IPS-20b (cell line): Measurements from ENCODE around the gene TMEM198.
A peak's percentile ranks its signal among the peaks of the same experiment; 100 is the strongest.

Experiments used
- H3K27ac ChIP-seq: one replicate; pipeline ENCODE4 v1.5.1; 2013; ENCODE audit warnings: low read length
- H3K27me3 ChIP-seq: 2 replicates; pipeline ENCODE4 v1.6.1; 2013; ENCODE audit warnings: mild to moderate bottlenecking, low read length, inconsistent platforms; ENCODE audit not compliant: insufficient read depth
- H3K36me3 ChIP-seq: 2 replicates; pipeline ENCODE4 v1.6.1; 2013; ENCODE audit warnings: low read depth, mild to moderate bottlenecking, inconsistent platforms, low read length, moderate library complexity; ENCODE audit not compliant: insufficient read depth
- H3K4me1 ChIP-seq: 2 replicates; pipeline ENCODE4 v1.6.1; 2013; ENCODE audit warnings: mild to moderate bottlenecking, control low read depth, inconsistent platforms, low read length, moderate library complexity; ENCODE audit not compliant: insufficient read depth
- H3K4me3 ChIP-seq: 2 replicates; pipeline ENCODE4 v1.5.1; 2013; ENCODE audit warnings: mild to moderate bottlenecking, low read length, inconsistent platforms
- H3K9ac ChIP-seq: 2 replicates; pipeline ENCODE4 v1.6.1; 2013; ENCODE audit warnings: low read depth, mild to moderate bottlenecking, inconsistent platforms, low read length, moderate library complexity
- H3K9me3 ChIP-seq: 2 replicates; pipeline ENCODE4 v1.6.1; 2013; ENCODE audit warnings: mild to moderate bottlenecking, low read depth, low read length, inconsistent platforms; ENCODE audit not compliant: insufficient read depth

TMEM198 gene

DNA sequence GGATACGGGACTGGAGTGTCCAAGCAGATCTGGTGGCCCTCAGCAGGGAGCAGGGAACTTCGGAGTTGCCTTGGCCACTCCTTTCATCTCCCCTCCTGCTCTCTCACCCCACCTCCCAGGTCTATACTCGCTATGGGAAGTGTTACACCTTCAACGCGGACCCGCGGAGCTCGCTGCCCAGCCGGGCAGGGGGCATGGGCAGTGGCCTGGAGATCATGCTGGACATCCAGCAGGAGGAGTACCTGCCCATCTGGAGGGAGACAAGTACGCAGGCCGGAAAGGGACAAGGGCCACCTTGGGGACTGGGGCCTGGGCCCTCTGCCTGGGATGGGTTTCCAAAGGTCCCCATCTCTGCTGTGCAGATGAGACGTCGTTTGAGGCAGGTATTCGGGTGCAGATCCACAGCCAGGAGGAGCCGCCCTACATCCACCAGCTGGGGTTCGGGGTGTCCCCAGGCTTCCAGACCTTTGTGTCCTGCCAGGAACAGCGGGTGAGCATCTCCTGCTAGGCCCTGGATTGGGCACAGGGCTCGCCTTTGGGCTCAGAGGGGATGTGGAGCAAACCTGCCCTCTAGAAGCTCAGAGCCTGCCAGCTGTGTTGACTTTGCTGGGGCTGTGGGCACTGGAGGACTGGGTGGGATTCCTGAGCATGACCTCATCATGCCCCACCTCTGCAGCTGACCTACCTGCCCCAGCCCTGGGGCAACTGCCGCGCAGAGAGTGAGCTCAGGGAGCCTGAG lies 12.0 kb upstream of the TMEM198 start:
- no peak overlapping the region for H3K27ac ChIP-seq
- no peak overlapping the region for H3K9ac ChIP-seq
- peaks cover 30% of the 10 kb centered on the region for H3K27me3 ChIP-seq
- no peak overlapping the region for H3K4me3 ChIP-seq
- no peaks in the 10 kb centered on the region; the same call in 1 of the 2 replicates for H3K4me1 ChIP-seq
- H3K36me3 ChIP-seq = no peaks in the 10 kb centered on the region
- H3K9me3 ChIP-seq = no peaks in the 10 kb centered on the region

GRCh38 chr2:219532378-219532649 lies 11.5 kb upstream of the TMEM198 start:
- Histone ChIP-seq H3K27ac (no peak overlapping the region), H3K4me3 (no peak overlapping the region), H3K9ac (no peak overlapping the region), H3K9me3 (no peaks in the 10 kb centered on the region), H3K36me3 (no peaks in the 10 kb centered on the region), H3K4me1 (peaks cover under 1% of the 10 kb centered on the region; the same call in 1 of the 2 replicates), H3K27me3 (peaks cover 27% of the 10 kb centered on the region)

- no peaks in the 10 kb centered on the region for H3K9me3 ChIP-seq
- no peak overlapping the region for H3K4me3 ChIP-seq
- H3K27me3 ChIP-seq = peaks cover 14% of the 10 kb centered on the region
- H3K4me1 ChIP-seq = peaks cover 14% of the 10 kb centered on the region; the same call in 1 of the 2 replicates
- no peaks in the 10 kb centered on the region; the same call in 1 of the 2 replicates for H3K36me3 ChIP-seq
- no peak overlapping the region for H3K27ac ChIP-seq
- H3K9ac ChIP-seq = no peak overlapping the region
Observed at GRCh38 chr2:219533930-219534661, 9.7 kb upstream of the TMEM198 start.

- H3K27me3 ChIP-seq = no peaks in the 10 kb centered on the region
- no peaks in the 10 kb centered on the region for H3K9me3 ChIP-seq
- no peak overlapping the region for H3K27ac ChIP-seq
- no peak overlapping the region for H3K9ac ChIP-seq
- H3K36me3 ChIP-seq = peaks cover 11% of the 10 kb centered on the region
- no peak overlapping the region for H3K4me3 ChIP-seq
- H3K4me1 ChIP-seq = peaks cover 14% of the 10 kb centered on the region; the same call in 1 of the 2 replicates
Observed at GRCh38 chr2:219536425-219536824, 7.4 kb upstream of the TMEM198 start.

DNA sequence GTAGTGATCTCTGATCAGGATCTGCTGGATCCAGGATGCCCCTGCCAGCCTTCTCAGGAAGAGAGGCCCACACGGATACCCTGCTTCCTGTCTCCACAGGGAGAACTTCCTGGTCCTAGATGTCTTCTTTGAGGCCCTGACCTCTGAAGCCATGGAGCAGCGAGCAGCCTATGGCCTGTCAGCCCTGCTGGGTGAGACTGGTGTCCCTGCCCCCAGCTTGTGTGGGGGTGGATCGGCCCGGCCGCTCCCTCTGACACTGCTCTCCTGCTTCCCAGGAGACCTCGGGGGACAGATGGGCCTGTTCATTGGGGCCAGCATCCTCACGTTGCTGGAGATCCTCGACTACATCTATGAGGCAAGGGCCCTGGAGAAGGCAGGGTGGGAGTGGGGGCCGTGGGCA lies 6.9 kb upstream of the TMEM198 start:
- peaks cover 14% of the 10 kb centered on the region; the same call in 1 of the 2 replicates for H3K4me1 ChIP-seq
- H3K4me3 ChIP-seq = no peak overlapping the region
- peaks cover 11% of the 10 kb centered on the region for H3K36me3 ChIP-seq
- H3K9me3 ChIP-seq = no peaks in the 10 kb centered on the region
- no peak overlapping the region for H3K9ac ChIP-seq
- H3K27ac ChIP-seq = no peak overlapping the region
- H3K27me3 ChIP-seq = peaks cover under 1% of the 10 kb centered on the region; the same call in 1 of the 2 replicates

DNA sequence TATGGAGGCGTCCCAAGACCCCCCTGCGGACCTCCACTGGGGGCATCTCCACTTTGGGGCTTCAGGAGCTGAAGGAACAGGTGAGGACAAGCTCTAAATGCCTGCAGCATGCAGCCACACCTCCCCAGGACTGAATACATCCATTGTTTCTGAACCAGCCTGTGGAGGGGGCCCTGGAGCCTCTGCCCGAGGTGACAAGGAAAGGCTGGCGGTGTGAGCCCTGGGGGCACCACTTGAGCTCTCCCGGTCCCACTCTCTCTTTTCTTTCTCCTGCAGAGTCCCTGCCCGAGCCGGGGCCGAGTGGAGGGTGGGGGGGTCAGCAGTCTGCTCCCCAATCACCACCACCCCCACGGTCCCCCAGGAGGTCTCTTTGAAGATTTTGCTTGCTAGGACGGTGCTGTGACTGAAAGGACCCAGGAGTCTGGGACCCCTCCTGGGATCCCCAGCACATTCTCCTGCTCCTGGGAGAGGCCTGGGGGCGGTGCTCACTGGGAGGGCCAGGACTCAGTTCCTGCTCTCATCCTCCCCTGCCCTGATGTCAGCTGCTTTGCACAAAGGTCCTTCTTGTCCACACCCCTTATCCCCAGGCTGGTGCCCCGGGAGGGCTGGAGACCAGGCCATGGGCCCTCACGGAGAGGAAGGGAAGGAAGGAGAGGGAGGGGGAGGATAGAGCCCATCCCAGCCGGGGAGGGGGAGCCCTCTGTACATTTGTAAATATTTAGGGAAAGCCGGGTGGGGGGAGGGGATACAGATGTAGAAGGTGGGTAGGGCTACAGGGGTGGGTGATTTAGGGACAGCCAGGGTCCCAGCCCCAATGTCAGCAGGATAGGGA lies 6.0 kb upstream of the TMEM198 start:
- Histone ChIP-seq H3K9ac (no peak overlapping the region), H3K4me1 (peaks cover 21% of the 10 kb centered on the region; the same call in 1 of the 2 replicates)

GRCh38 chr2:219538504-219538951 lies 5.3 kb upstream of the TMEM198 start:
- Histone ChIP-seq H3K4me3 (no peak overlapping the region), H3K9ac (no peak overlapping the region), H3K4me1 (peaks cover 21% of the 10 kb centered on the region; the same call in 1 of the 2 replicates), H3K9me3 (no peaks in the 10 kb centered on the region), H3K27me3 (peaks cover 10% of the 10 kb centered on the region), H3K36me3 (peaks cover 11% of the 10 kb centered on the region), H3K27ac (no peak overlapping the region)

More for the DNA sequence above, 6.0 kb upstream of the TMEM198 start:
- H3K9me3 ChIP-seq = no peaks in the 10 kb centered on the region
- H3K27ac ChIP-seq = peak overlapping the region; percentile 16
- H3K36me3 ChIP-seq = peaks cover 11% of the 10 kb centered on the region
- 0 out of 2 replicates have a peak overlapping the region, but pooled peaks have one; percentile 16 for H3K4me3 ChIP-seq
- H3K27me3 ChIP-seq = peaks cover 10% of the 10 kb centered on the region

DNA sequence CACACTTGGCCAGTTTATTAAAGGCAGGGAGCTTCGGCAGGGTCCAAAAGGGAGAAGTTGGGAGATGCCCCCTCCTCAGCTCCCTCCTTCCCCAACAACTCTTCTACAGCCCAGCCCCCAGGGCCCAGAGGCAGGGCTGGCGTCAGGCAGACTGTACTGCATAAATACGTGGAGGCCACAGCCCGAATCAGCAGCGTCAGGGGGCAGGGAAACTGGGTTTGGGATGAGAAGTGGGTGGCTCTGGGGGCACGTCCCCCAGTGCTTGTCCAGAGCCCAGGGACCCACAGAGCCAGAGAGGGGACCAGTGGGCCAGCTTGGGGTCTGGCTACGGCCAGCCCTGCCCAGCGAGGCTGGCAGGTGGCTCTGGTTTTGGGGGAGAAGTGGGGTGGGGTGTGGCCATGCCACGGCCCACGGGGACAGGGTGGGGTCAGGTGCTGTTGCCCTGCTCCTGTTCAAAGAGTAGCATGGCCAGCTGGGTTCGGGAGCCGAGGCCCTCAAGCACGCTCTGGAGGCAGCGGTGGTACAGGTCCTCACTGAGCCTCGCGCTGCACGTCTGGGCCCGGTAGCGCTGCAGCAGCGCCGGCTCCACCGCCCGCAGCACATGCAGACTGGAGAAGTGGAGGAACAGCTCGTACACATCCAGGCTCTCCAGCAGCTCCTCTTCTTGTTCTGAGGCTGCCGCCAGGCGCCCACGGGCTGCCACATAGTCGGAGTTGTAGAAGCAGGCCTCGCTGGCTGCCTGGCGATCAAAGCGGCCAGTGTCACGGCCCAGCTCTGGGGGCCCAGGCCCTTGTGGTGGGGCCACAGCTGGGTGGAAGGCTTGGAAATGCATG lies 4.7 kb upstream of the TMEM198 start:
- H3K27ac ChIP-seq = no peak overlapping the region
- peaks cover 21% of the 10 kb centered on the region; the same call in 1 of the 2 replicates for H3K4me1 ChIP-seq
- H3K27me3 ChIP-seq = peaks cover 10% of the 10 kb centered on the region
- peaks cover 11% of the 10 kb centered on the region for H3K36me3 ChIP-seq
- no peak overlapping the region for H3K4me3 ChIP-seq
- no peak overlapping the region for H3K9ac ChIP-seq
- no peaks in the 10 kb centered on the region for H3K9me3 ChIP-seq

GRCh38 chr2:219539926-219540678 lies 3.7 kb upstream of the TMEM198 start:
- peaks cover 20% of the 10 kb centered on the region for H3K27me3 ChIP-seq
- no peak overlapping the region for H3K27ac ChIP-seq
- H3K4me3 ChIP-seq = no peak overlapping the region
- H3K9ac ChIP-seq = no peak overlapping the region
- peaks cover 21% of the 10 kb centered on the region; the same call in 1 of the 2 replicates for H3K4me1 ChIP-seq
- peaks cover 11% of the 10 kb centered on the region for H3K36me3 ChIP-seq
- H3K9me3 ChIP-seq = no peaks in the 10 kb centered on the region

GRCh38 chr2:219540784-219541504 lies 2.9 kb upstream of the TMEM198 start:
- no peak overlapping the region for H3K4me3 ChIP-seq
- no peaks in the 10 kb centered on the region for H3K9me3 ChIP-seq
- H3K4me1 ChIP-seq = peaks cover 21% of the 10 kb centered on the region; the same call in 1 of the 2 replicates
- H3K27ac ChIP-seq = no peak overlapping the region
- peaks cover 11% of the 10 kb centered on the region for H3K36me3 ChIP-seq
- no peak overlapping the region for H3K9ac ChIP-seq
- peaks cover 28% of the 10 kb centered on the region for H3K27me3 ChIP-seq
